HG03575 (cell line): ENCODE results near the gene PFDN6.
"Not testable (repeated sequence)": the region's sequence is repeated elsewhere in the genome, so short reads cannot be mapped to it uniquely, and the experiment has no call there.

Experiments
- ATAC-seq: cut with Tn5 transposase; IDR thresholded peaks from one replicate; pipeline ENCODE4 v1.9.1; 2021; ENCODE audit not compliant: unreplicated experiment, insufficient number of reproducible peaks, low FRiP score; ENCODE audit errors: extremely low read depth

Gene PFDN6

DNA sequence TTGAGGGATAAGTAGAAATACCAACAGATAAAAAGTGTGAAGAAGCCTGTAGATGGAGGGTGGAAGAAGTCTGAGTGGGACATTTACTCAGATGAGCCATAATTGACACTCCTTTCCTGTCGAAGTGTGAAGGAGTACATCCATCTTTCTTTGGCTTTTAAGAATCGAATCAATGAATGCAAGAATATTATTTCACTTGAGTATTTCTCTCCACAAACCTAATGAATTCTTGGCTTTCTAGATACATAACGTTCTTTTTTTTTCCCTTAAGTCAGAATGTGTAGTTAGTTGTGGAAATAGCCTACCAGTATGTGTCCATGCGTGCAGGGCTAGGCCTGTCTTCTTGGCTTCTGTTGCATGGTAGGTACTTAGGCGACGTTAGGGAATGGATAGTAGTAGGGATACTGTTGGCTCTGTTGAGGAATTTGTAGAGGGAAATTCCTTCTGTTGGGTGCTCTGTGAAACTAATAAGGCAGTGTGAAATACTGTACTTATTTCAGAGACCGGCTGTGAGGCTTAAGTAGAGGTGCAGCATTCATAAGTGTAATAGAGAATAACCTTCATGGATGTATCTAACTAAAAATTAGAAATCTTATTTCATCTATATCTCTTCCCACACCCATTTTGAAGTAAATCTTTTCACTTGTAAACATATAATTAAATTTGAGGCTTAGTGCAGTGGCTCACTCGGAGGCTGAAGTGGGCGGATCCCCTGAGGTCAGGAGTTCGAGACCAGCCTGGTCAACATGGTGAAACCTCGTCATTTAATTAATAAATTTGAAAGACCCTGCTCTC is 16.1 kb upstream of the PFDN6 start:
- ATAC-seq, result no peak

DNA sequence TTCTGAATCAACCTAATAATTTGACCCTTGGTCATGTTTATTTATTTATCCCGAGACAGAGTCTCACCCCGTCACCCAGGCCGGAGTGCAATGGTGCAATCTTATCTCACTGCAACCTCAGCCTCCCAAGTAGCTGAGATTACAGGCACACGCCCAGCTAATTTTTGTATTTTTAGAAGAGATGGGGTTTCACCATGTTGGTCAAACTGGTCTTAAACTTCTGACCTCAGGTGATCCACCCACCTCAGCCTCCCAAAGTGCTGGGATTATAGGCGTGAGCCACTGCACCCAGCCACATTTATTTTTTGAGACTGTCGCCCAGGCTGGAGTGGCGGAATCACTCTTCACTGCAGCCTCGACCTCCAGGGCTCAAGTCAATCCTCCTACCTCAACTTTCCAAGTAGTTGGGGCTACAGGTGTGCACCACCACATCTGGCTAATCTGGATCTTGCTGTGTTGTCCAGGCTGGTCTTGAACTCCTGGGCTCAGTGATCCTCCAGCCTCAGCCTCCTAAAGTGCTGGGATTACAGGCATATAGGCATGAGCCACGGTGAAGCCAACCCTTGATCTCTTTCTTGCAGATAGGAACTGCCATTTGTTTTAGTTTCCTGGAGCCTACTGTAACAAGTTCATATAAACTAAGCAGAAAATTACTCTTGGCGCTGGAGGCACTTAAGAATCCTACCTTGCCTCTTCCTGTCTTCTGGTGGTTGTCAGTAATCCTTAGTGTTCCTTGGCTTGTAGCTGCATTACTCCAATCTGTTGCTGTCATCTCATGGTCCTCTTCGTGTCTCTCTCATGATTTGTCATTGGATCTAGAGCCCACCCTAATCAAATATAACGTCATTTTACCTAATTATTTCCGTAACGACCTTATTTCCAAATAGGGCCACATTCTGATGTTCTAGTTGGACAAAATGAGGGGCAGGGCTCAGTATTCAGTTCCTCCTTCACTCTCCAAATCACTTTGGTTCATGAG is 15.2 kb upstream of the PFDN6 start:
- no peak for ATAC-seq

DNA sequence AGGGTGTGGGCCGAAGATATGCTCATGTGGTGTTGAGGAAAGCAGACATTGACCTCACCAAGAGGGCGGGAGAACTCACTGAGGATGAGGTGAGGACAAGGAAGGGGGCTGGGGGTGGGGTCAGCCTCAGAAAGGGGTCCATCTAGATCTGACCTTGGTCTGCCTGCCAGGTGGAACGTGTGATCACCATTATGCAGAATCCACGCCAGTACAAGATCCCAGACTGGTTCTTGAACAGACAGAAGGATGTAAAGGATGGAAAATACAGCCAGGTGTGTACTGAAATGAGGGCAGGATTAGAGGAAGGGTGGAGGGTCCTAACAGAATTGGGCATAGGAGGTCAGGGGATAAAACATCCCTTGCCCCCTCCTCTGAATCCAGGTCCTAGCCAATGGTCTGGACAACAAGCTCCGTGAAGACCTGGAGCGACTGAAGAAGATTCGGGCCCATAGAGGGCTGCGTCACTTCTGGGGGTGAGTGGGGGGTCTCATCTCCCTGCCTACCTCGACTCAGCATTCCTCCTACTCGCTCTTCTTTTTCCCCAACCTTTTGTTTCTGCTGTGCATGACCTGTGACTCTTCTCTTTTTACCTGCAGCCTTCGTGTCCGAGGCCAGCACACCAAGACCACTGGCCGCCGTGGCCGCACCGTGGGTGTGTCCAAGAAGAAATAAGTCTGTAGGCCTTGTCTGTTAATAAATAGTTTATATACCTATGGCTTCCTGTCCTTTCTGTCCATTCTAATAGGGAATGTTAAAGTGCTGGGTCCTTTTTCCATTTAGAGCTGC is 13.4 kb upstream of the PFDN6 start:
- ATAC-seq, result not testable (repeated sequence)

DNA sequence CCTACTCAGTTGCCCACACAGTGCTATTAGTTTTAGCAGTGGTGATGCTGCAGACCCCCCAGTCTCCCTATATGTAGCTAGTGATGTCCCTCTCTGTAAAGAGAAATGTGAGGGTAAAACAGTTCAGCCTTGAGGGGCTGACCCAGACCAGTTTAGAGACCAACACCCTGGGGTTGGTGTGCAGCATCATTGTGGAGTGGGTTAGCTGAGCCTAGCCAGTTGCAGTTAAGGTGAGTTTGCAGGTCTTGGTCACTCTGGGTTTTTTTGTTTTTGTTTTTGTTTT is 12.9 kb upstream of the PFDN6 start:
- ATAC-seq, result no peak

DNA sequence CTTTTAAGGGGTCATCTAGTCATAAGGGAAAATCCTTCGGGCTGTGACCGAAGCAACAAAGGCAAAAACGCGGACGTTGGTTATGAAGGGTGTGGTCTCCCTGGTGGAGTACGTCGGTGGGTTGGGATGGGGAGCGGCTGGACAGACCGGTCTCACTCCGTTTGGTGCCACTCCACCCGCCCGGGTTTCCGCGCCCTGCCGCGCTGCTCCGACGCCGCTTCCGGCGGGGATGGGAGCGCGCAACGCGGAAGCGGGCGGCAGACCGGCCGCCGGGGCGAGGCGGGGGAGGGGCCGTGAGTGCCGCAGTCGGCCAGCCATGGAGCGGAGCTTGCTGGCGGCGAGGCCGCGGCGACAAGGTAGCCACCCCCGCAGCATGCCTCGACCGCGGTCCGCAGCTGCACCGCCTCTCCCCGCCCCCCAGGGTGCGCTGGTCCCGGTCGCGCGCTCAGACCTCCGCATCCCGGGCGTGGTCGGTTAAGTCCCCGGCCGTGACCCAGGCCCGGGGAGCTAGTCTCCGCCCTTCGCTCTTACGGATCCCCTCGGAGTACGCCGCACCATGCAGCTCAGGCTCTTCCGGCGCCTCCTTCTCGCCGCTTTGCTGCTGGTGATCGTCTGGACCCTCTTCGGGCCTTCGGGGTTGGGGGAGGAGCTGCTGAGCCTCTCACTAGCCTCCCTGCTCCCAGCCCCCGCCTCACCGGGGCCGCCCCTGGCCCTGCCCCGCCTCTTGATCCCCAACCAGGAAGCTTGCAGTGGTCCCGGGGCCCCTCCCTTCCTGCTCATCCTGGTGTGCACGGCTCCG is 12.3 kb upstream of the PFDN6 start, which contains the start of gene B3GALT4:
Gene B3GALT4, plus strand, starts transcription at position 260 of the 799 bp plus-strand sequence. Its CDS starts 297 bp downstream, at position 557.
- ATAC-seq, result no peak

DNA sequence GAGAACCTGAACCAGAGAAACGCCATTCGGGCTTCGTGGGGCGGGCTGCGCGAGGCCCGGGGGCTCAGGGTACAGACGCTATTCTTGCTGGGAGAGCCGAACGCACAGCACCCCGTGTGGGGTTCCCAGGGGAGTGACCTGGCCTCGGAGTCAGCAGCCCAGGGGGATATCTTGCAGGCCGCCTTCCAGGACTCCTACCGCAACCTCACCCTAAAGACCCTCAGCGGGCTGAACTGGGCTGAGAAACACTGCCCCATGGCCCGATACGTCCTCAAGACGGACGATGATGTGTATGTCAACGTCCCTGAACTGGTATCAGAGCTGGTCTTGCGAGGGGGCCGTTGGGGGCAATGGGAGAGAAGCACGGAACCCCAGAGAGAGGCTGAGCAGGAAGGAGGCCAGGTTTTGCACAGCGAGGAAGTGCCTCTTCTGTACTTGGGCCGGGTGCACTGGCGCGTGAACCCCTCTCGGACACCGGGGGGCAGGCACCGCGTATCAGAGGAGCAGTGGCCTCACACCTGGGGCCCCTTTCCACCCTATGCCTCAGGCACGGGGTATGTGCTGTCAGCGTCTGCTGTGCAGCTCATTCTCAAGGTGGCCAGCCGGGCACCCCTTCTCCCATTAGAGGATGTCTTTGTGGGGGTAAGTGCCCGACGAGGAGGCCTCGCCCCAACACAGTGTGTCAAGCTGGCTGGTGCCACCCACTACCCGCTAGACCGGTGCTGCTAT is 11.6 kb upstream of the PFDN6 start:
- no peak for ATAC-seq

DNA sequence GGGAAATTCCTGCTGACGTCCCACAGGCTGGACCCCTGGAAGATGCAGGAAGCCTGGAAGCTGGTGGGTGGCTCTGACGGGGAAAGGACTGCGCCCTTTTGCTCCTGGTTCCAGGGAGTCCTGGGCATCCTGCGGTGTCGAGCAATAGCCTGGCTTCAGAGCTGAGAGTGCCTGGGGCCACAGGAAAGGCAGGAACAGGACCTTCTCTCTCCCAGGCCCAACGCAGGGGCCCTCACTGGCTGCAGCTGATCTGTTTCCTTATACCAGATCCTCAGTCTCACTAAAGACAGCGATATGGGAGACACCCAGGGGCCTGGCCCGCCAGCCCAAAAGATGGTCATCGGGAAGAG is 11.0 kb upstream of the PFDN6 start:
- no peak for ATAC-seq

DNA sequence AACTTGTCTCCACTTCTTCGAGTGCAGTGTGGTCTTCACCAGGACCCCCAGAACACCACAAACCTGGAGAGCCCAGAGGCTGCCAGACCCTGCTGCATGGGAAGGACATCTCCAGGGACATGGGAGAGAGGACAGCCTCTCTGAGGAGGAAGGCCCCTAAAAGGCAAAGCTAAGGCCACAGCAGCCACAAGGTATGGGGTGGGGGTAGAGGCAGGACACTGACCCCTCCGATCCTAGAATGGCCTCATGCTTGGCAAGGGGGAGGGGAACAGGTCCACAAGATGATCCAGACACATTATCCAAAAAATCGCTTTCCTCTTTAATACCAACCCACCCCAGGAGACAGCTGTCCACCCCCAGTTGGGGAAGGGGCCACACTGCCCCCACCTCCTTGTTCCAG is 10.6 kb upstream of the PFDN6 start:
- ATAC-seq, result no peak

DNA sequence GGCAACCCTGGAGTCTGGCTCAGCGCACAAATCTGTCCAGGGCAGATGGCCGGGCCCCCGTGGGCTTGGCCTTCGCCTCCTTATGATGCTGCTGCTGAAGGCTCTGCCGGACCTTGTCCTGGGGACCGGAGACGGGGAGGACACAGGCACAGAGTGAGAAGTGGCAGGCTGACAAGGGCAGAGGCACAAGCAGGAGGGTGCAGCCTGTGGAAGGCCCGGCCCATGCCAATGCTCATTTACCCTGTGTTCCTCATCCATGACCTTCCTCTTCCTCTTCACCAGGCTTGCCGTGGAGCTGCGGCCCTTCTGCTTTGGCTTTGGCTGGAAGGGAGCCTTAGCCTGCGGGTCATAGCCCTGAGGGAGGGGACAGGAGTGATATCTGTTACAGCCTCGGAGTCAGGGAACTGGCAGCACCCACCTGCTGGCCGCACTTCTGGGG is 10.1 kb upstream of the PFDN6 start:
- ATAC-seq, result no peak

DNA sequence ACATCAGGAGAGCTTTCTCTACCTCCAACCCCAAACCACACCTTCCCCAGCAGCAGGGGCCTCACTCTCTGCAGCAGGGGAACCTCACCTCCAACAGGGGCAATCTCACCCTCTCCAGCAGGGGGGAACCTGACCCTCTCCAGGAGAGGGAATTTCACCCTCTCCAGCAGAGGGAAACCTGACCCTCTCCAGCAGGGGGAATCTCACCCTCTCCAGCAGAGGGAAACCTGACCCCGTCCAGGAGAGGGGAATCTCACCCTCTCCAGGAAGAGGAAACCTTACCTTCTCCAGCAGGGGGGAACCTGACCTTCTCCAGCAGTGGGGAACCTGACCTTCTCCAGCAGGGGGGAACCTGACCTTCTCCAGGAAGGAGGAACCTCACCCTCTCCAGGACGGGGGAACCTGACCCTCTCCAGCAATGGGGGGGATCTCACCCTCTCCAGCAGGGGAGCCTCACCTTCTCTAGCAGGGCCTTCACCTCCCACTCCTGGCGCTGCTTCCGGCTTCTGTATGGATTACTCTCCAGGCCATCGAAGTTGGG is 9.4 kb upstream of the PFDN6 start:
- no peak for ATAC-seq

DNA sequence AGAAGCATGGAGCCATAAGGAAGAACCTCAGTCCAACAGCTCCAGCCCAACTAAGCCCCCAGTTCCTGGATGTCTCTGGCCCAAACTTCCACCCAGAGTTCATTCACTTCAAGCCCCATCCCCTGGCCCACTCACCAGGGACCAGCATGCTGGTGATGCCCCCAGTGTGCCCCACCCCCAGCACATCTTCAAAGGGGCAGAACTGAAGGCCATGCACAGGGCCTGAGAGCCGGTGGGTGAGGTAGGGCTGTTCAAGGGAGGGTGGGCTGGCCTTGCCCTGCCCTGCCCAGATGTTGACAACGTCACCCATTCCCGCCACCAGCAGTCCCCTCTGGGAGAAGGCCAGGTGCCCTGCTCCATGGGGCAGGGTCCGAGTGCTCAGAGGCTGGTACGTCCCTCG is 8.9 kb upstream of the PFDN6 start:
- no peak for ATAC-seq

DNA sequence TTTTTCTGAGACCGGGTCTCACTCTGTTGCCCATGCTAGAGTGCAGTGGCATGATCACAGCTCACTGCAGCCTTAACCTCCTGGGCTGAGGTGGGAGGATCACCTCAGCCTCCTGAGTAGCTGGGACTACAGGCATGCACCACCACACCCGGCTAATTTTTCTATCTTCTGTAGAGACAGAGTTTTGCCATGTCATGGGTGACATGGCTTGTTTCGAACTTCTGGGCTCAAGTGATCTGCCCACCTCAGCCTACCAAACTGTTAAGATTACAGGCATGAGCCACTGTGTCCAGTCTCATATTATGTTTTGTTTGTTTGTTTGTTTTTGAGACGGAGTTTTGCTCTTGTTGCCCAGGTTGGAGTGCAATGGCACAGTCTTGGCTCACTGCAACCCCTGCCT is 4.2 kb upstream of the PFDN6 start:
- ATAC-seq, result not testable (repeated sequence)

DNA sequence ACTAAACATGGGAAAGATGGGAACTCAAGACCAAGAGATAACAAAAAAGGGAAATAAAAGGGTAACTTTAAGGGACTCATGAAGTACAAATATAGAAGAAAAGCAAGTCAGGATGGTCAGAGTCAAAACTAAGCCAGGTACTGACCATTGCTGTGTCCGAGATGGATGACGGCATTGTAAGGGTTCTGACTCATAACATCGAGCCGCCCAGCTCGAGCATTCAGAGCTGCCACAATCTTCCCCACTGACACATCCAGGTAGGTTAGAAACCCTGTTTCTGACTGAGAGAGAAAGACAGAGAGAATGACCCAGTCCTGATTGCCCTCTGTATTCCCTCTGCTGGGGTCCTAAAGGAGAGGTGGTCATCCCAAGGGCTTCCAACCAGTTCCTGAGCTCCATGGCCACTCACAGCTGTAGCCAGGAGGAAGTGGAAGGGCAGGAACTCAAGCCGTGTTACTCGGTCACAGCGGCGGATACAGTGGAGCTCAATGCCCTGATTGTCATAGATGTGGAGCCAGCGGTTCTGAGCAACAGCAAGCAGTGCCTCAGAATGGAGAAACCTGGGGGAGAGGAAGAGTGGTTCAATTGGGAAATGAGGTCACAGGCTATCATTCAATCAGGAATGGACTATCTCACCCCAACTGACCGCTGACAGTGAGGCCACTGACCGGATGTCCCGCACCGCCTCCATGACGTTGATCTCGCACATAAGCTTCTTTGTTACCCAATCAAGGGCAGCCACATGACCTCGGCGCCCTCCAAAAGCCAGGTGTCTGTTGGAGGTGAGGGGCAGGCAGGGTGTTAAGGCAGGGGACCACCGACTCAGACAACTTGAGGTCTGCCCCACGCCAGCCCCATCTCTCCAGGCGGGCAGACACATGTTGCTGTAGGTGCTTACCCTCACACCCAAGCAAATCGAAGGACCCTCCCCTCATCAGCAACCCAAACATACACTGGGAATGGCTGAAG is 2.2 kb upstream of the PFDN6 start:
- no peak for ATAC-seq

DNA sequence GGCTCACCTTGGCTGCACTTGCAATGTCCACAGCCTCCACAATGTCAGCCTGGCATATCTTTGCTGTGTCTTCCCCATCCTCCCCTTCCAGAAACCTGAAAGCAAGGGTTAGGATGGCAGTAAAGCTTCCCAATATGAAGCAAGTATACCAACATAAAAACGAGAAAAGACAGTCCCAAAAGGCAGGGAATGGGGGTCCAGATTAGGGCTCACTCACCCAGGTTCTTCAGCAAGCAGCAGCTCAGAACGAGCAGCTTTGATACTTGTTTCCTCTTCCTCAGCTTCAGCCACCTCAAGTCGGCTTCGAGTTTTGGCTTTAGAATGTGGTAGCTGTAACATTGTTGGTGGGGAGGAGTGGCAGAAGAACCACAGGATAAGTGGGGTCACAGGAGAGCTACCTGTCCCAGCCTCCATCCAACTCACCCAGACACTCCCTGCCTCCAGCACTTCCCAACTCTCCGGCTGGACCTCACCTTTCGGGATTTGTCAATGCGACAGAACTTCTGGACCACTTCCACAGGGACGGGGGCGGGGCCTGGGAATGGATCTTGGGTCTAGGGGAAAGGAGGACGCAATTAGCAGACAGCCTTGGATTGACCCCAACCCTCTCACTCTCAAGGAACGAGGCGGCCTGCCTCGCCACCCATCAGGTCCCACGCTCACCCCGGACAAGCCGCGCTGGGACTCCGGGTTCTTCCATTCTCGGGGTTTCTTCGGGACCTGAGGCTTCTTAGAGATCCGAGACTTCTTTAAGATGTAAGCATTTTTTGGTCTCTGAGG is 1.1 kb upstream of the PFDN6 start:
- ATAC-seq, result no peak

DNA sequence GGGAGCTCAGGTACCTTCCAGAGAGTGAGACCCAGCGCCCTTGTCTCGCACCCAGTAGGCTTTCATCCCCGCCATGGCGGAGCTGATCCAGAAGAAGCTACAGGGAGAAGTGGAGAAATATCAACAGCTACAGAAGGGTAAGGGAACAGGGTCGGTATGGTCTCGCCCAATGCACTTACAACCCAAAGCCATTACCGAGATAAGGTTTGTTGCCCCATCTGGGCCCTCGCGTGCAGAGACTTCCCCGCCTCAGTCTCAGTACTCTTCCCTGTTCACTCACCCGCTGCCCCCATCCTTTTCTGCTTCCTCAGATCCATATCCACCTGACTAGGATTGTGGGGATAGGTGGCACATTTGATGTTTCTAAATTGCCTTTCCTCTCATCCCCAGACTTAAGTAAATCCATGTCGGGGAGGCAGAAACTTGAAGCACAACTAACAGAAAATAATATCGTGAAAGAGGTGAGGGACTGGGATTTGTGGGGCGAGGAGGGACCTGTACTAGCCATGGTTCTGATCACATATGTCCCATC is 449 bp downstream of the PFDN6 start:
- ATAC-seq, result no peak

DNA sequence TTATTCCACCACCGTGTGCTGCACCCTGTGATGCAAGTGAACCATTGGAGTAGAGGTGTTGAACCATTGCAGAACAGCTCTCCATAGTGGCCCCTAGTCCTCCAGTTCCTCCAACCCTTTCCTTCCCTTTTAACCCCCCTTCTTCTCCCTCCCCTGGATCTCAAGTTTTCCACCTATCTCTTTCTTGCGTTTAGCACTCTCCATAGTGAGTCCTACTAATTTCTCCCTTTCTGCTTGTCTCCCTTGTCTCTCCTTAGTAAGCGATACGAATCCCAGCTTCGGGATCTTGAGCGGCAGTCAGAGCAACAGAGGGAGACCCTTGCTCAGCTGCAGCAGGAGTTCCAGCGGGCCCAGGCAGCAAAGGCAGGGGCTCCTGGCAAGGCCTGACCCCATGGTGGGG is 1.1 kb downstream of the PFDN6 start:
- ATAC-seq, result no peak
